Mesenchymal stem cell (in vitro differentiated cells and primary cell): ENCODE data around the gene QSOX1.

Source experiments
- DNase-seq: peaks from one replicate; pipeline ENCODE4 v3.0.0-alpha.2; 2013
- H2AFZ ChIP-seq: one replicate; pipeline ENCODE4 v1.6.1; 2013; ENCODE audit warnings: low read depth, mild to moderate bottlenecking, control low read depth, inconsistent platforms, low read length, moderate library complexity
- H2AK5ac ChIP-seq: 2 replicates; pipeline ENCODE4 v1.6.1; 2013; ENCODE audit warnings: low read length, moderate library complexity, mild to moderate bottlenecking, inconsistent platforms; ENCODE audit not compliant: severe bottlenecking
- H2BK120ac ChIP-seq: one replicate; pipeline ENCODE4 v1.6.1; 2013; ENCODE audit warnings: low read depth, mild to moderate bottlenecking, inconsistent platforms, low read length, moderate library complexity
- H2BK12ac ChIP-seq, 2 experiments: one replicate each; pipeline ENCODE4 v1.6.1; 2013; ENCODE audit warnings: inconsistent platforms in 2 of 2, low read length in 2 of 2, mild to moderate bottlenecking in 2 of 2, moderate library complexity in 2 of 2, control low read depth in 1 of 2
- H2BK15ac ChIP-seq: one replicate; pipeline ENCODE4 v1.6.1; 2013; ENCODE audit warnings: mild to moderate bottlenecking, low read depth, inconsistent platforms; ENCODE audit not compliant: poor library complexity, severe bottlenecking
- H2BK5ac ChIP-seq: 2 replicates; pipeline ENCODE4 v1.6.1; 2013; ENCODE audit warnings: low read depth, mild to moderate bottlenecking, low read length, control low read depth, inconsistent platforms; ENCODE audit not compliant: poor library complexity, severe bottlenecking
- H3K14ac ChIP-seq, 2 experiments: one replicate each; pipeline ENCODE4 v1.6.1; 2013; ENCODE audit warnings: inconsistent platforms in 2 of 2, low read length in 2 of 2, control low read depth in 1 of 2, mild to moderate bottlenecking in 1 of 2, moderate library complexity in 1 of 2
- H3K18ac ChIP-seq, 2 experiments: one replicate each; pipeline ENCODE4 v1.6.1; 2013; ENCODE audit warnings: inconsistent platforms in 2 of 2, low read length in 2 of 2, control low read depth in 1 of 2, low read depth in 1 of 2, mild to moderate bottlenecking in 1 of 2
- H3K23ac ChIP-seq, 2 experiments: one replicate each; pipeline ENCODE4 v1.6.1; 2013; ENCODE audit warnings: inconsistent platforms in 2 of 2, low read length in 2 of 2, mild to moderate bottlenecking in 2 of 2, moderate library complexity in 2 of 2, control low read depth in 1 of 2
- H3K27ac ChIP-seq: 2 replicates; pipeline ENCODE4 v1.5.1; 2013; ENCODE audit warnings: mild to moderate bottlenecking, moderate library complexity, low read length, control low read depth, inconsistent platforms; ENCODE audit not compliant: poor library complexity, severe bottlenecking
- H3K27me3 ChIP-seq, 2 experiments: 2 replicates each; pipeline versions ENCODE4 v1.6.1 to v1.7.0; 2013; ENCODE audit warnings: low read length in 2 of 2, mild to moderate bottlenecking in 2 of 2, moderate library complexity in 2 of 2, control low read depth in 1 of 2, inconsistent platforms in 1 of 2; ENCODE audit not compliant: control insufficient read depth in 1 of 2, insufficient read depth in 1 of 2
- H3K36me3 ChIP-seq, 2 experiments: 2 replicates each; pipeline versions ENCODE4 v1.6.1 to v1.7.0; 2013; ENCODE audit warnings: low read length in 2 of 2, control low read depth in 1 of 2, inconsistent platforms in 1 of 2, low read depth in 1 of 2, mild to moderate bottlenecking in 1 of 2; ENCODE audit not compliant: insufficient read depth in 2 of 2, control insufficient read depth in 1 of 2
- H3K4ac ChIP-seq, 2 experiments: one replicate each; pipeline ENCODE4 v1.6.1; 2013; ENCODE audit warnings: inconsistent platforms in 2 of 2, low read length in 2 of 2, mild to moderate bottlenecking in 2 of 2, moderate library complexity in 2 of 2, control low read depth in 1 of 2, low read depth in 1 of 2
- H3K4me1 ChIP-seq: 2 replicates; pipeline ENCODE4 v1.6.1; 2013; ENCODE audit warnings: low read depth, low read length, control low read depth; ENCODE audit not compliant: control insufficient read depth, insufficient read depth
- H3K4me2 ChIP-seq: 2 replicates; pipeline ENCODE4 v1.6.1; 2013; ENCODE audit warnings: low read length, mild to moderate bottlenecking, inconsistent platforms; ENCODE audit not compliant: poor library complexity, severe bottlenecking
- H3K4me3 ChIP-seq, 2 experiments: 2 replicates each; pipeline versions ENCODE4 v1.5.1 to v1.7.0; 2013; ENCODE audit warnings: low read length in 2 of 2, mild to moderate bottlenecking in 2 of 2, control low read depth in 1 of 2, low read depth in 1 of 2; ENCODE audit not compliant: insufficient read depth in 1 of 2
- H3K79me1 ChIP-seq: replicated peaks from 2 replicates; pipeline ENCODE4 v1.6.1; 2013; ENCODE audit warnings: mild to moderate bottlenecking, control low read depth, low read length, inconsistent platforms; ENCODE audit not compliant: poor library complexity, severe bottlenecking
- H3K9ac ChIP-seq: 2 replicates; pipeline ENCODE4 v1.7.0; 2013; ENCODE audit warnings: mild to moderate bottlenecking, low read length, moderate library complexity
- H3K9me3 ChIP-seq: 2 replicates; pipeline ENCODE4 v1.7.0; 2013; ENCODE audit warnings: mild to moderate bottlenecking, low read length; ENCODE audit not compliant: control insufficient read depth
- H4K8ac ChIP-seq: one replicate; pipeline ENCODE4 v1.6.1; 2013; ENCODE audit warnings: inconsistent platforms, mild to moderate bottlenecking, low read length, moderate library complexity
- H4K91ac ChIP-seq: one replicate; pipeline ENCODE4 v1.6.1; 2013; ENCODE audit warnings: mild to moderate bottlenecking, low read length, inconsistent platforms
- WGBS: methylation state at CpG from one replicate; pipeline ENCODE4 v1.1.7; 2013; ENCODE audit warnings: mixed read lengths; 5-methylcytosine and 5-hydroxymethylcytosine counted together

QSOX1 gene

DNA sequence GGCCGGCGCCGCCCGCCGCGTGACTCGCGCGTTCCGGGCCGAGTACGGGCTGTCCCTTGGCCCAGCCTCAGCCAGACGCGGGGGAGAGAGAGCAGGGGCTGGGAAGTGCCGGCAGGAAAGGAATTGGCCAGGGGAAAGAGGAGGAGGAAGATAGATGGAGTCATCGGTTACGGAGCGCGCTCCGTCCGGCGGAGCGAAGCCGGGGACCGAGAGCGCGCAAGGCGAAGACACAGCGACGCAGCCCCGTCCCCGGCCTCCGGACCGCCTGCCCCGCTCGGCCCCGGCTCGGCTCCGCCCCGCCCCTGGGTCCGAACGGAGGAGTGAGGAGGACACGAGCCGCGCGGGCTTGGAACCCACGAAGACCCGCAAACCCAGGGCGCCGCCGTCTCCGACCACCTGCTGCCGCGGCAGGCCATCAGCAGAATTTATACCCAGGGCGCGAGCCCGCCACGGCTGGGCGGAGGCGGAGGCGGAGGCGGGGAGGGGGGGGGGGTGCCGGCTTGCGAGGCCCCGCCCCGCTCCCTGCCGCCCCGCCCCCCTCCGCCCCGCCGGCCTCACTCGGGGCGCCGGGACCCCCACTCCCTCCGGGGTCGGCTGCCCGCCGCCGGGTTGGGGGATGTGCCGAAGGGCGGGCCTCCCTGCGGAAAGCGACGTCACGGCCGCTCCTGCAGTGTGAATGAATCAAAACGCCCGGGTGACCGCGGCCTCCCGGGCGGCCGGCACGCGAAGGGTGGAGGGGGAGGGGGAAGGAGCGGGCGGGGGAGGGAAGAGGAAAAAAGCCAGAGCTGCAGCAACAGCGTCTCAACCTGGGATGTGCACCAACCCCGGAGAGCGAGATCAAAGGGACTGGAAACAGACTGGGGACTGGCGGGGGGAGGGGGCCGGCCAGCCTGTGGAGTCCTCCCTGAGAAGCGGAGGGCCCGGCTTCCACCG is 75.1 kb downstream of the QSOX1 start, which contains the start of gene LHX4:
Gene LHX4 (plus strand): TSS at position 782 of the 933 bp plus-strand sequence. CDS start 266 bp downstream, outside the sequence.
- Histone ChIP-seq H3K4me1 (peaks cover 46% of the 10 kb centered on the region), H2BK120ac (no peak within 1 kb of the TSS), H3K23ac (peak within 1 kb of the TSS in 1 of 2 experiments; percentile 84), H2BK5ac (no peak within 1 kb of the TSS), H3K36me3 (no peaks in the 10 kb centered on the region), H3K9ac (no peak within 1 kb of the TSS), H2BK15ac (peak within 1 kb of the TSS; percentile 33), H3K18ac (peak within 1 kb of the TSS in 1 of 2 experiments; percentile 19), H3K4me2 (peak within 1 kb of the TSS; percentile 100), H2BK12ac (peak within 1 kb of the TSS in 1 of 2 experiments; percentile 19), H2AK5ac (no peak within 1 kb of the TSS), H3K4ac (no peak within 1 kb of the TSS), H3K4me3 (peak within 1 kb of the TSS; percentile 66 to 75), H3K9me3 (no peaks in the 10 kb centered on the region), H3K14ac (no peak within 1 kb of the TSS), H3K27ac (no peak within 1 kb of the TSS), H4K8ac (no peak within 1 kb of the TSS), H4K91ac (no peak within 1 kb of the TSS), H3K27me3 (peaks cover 65 to 91% of the 10 kb centered on the region in 2 experiments), H3K79me1 (no peaks in the 10 kb centered on the region), H2AFZ (peak within 1 kb of the TSS; percentile 77)
- DNase-seq = peak; percentile 38
- 1% methylated on average over 70 of the region's 105 CpGs for WGBS

DNA sequence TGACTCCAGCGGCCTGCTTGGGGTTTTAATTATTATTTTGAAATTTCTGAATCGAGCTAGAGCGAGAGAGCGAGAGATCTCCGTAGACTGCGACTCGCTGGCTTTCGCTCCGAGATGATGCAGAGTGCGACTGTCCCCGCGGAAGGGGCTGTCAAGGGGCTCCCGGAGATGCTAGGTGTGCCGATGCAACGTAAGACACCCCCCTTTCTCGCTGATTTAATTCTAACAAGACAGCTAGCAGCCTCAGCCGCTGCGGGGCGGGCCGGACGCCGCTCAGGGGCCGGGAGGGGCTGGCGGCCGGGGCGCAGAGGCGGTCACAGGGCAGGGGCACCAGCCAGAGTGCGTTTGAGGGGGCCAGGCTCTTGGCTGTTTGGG is 75.7 kb downstream of the QSOX1 start:
- peak overlapping the region; percentile 33 for H2BK15ac ChIP-seq
- peak overlapping the region; percentile 99 for H3K4me2 ChIP-seq
- H3K4me1 ChIP-seq = peaks cover 51% of the 10 kb centered on the region
- no peak for DNase-seq
- H2AFZ ChIP-seq = peak overlapping the region; percentile 34
- peak overlapping the region in 1 of 2 experiments; percentile 19 for H3K18ac ChIP-seq
- H4K8ac ChIP-seq = no peak overlapping the region
- peak overlapping the region in 1 of 2 experiments; percentile 19 for H2BK12ac ChIP-seq
- H3K79me1 ChIP-seq = no peaks in the 10 kb centered on the region
- no peak overlapping the region for H3K9ac ChIP-seq
- peak overlapping the region in 1 of 2 experiments; percentile 84 for H3K23ac ChIP-seq
- no peak overlapping the region for H2BK120ac ChIP-seq
- no peak overlapping the region for H2AK5ac ChIP-seq
- H2BK5ac ChIP-seq = no peak overlapping the region
- H3K4me3 ChIP-seq = peak overlapping the region; percentile 62 to 75
- H4K91ac ChIP-seq = no peak overlapping the region
- no peak overlapping the region for H3K27ac ChIP-seq
- H3K36me3 ChIP-seq = no peaks in the 10 kb centered on the region
- H3K9me3 ChIP-seq = no peaks in the 10 kb centered on the region
- under 1% methylated on average over 26 of the region's 28 CpGs for WGBS
- H3K4ac ChIP-seq = no peak overlapping the region
- no peak overlapping the region for H3K14ac ChIP-seq
- H3K27me3 ChIP-seq = peaks cover 65 to 91% of the 10 kb centered on the region in 2 experiments

DNA sequence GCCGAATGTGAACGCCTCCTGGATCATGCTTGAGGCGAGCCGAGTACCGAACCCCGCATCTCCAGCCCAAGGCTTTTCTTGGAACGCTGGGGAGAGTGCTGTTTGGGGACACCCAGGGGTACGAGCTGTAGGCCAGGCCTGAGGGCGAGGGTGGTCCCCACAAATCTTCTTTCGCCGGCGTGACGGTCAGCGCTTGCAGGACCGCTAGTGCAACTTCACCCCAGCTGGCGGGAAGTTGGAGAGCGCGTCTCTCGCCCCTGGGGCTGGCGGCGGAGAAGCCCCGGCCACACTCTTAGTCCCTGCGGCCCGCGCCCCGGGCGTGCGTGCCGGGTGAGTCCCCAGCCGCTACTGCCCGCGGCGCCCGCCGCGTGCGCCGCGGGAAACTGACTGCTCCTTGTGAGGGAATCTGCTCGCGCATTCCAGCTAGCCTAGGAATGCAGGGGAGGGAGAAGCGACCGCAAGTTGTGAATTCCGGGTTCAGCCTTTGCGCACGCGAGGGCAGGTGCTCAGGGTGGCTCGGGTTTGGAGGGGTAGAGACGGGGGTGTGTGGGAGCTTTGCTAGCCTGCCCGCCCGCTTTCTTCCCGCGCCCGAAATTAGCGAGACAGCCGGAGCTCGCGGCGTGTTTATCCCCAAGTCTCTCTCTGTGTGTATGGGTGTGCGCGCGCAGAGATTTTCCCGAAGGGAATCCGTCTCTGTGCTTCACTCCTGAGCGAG is 76.3 kb downstream of the QSOX1 start:
- Histone ChIP-seq H3K27me3 (peaks cover 65 to 91% of the 10 kb centered on the region in 2 experiments), H3K23ac (peak overlapping the region in 1 of 2 experiments; percentile 84), H3K14ac (no peak overlapping the region), H3K4me2 (peak overlapping the region; percentile 99), H3K4me1 (peaks cover 54% of the 10 kb centered on the region), H4K8ac (no peak overlapping the region), H2BK15ac (no peak overlapping the region), H3K4ac (no peak overlapping the region), H2AK5ac (no peak overlapping the region), H3K9ac (no peak overlapping the region), H3K36me3 (no peaks in the 10 kb centered on the region), H4K91ac (no peak overlapping the region), H3K79me1 (no peaks in the 10 kb centered on the region), H3K18ac (no peak overlapping the region), H2BK120ac (no peak overlapping the region), H3K4me3 (peak overlapping the region; percentile 62 to 75), H2BK12ac (peak overlapping the region in 1 of 2 experiments; percentile 19), H3K27ac (no peak overlapping the region), H2AFZ (peak overlapping the region; percentile 34), H3K9me3 (no peaks in the 10 kb centered on the region), H2BK5ac (no peak overlapping the region)
- DNase-seq = peak; percentile 65
- under 1% methylated on average over 54 of the region's 65 CpGs for WGBS

DNA sequence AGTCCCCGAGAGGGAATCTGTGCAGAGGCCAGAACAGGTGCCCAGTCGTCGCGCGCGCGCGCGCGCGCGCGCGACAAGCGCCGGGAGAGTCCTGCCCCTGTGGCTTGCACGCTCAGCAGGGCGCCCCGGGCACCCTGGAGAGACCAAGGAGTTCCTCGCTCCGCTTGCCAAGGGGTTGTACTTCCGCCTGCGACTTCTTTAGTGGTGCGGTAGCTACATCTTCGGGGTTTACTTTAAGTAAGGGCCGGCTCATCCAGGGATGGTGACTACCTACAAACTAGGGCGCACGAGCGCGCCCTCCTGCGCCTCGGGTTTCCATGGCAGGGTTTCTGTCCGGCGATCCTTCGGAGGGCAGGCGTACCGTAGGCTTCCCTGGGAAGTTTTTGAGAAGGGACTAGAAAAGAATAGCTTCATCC is 76.8 kb downstream of the QSOX1 start:
- H3K9me3 ChIP-seq = no peaks in the 10 kb centered on the region
- no peak overlapping the region for H3K4ac ChIP-seq
- no peak overlapping the region for H3K27ac ChIP-seq
- H3K27me3 ChIP-seq = peaks cover 65 to 91% of the 10 kb centered on the region in 2 experiments
- H2AK5ac ChIP-seq = no peak overlapping the region
- no peak overlapping the region for H2BK12ac ChIP-seq
- H3K4me2 ChIP-seq = peak overlapping the region; percentile 99
- no peak overlapping the region for H3K18ac ChIP-seq
- H3K4me1 ChIP-seq = peaks cover 54% of the 10 kb centered on the region
- no peak overlapping the region for H4K91ac ChIP-seq
- H2AFZ ChIP-seq = no peak overlapping the region
- H2BK15ac ChIP-seq = no peak overlapping the region
- H3K14ac ChIP-seq = no peak overlapping the region
- H3K9ac ChIP-seq = no peak overlapping the region
- H3K23ac ChIP-seq = no peak overlapping the region
- 1% methylated on average over 37 of the region's 37 CpGs for WGBS
- no peak overlapping the region for H4K8ac ChIP-seq
- H3K79me1 ChIP-seq = no peaks in the 10 kb centered on the region
- no peaks in the 10 kb centered on the region for H3K36me3 ChIP-seq
- H3K4me3 ChIP-seq = peak overlapping the region; percentile 30 to 53
- H2BK120ac ChIP-seq = no peak overlapping the region
- no peak overlapping the region for H2BK5ac ChIP-seq
- DNase-seq = peak; percentile 53
